ENCODE results near the gene COG5. TPM values are rescaled to one million over a fixed set of nuclear protein-coding genes. Genes with fewer than 3 reads are reported as not detected.

COG5 gene
- total RNA-seq, 1 donor from 2014 or later = 52.0 TPM

DNA sequence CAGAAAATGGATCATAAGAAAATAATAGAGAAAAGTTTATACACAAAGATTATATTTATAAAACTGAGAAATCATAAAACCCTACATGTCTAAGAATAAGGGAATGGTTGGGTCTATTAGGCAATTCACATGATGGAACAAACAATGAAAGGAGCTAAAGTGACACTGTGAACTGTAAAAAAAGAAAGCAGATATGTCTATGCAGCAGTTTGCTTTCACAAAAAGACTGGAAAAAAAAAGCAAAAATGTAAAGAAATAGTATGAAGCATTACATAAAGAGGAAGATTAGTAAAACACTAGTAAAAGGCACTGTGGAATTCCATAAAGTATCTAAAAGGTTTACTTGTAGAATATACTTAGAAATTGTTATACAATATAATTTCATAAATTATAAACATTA lies 299.0 kb downstream of the COG5 start:
- no peak for DNase-seq (ENCODE audit: low spot score in 2 of 2, unreplicated experiment in 2 of 2)
- no peaks in the 10 kb centered on the region for H3K27me3 Mint-ChIP-seq (ENCODE audit: low read depth)
- TF ChIP-seq, protein P1, sequence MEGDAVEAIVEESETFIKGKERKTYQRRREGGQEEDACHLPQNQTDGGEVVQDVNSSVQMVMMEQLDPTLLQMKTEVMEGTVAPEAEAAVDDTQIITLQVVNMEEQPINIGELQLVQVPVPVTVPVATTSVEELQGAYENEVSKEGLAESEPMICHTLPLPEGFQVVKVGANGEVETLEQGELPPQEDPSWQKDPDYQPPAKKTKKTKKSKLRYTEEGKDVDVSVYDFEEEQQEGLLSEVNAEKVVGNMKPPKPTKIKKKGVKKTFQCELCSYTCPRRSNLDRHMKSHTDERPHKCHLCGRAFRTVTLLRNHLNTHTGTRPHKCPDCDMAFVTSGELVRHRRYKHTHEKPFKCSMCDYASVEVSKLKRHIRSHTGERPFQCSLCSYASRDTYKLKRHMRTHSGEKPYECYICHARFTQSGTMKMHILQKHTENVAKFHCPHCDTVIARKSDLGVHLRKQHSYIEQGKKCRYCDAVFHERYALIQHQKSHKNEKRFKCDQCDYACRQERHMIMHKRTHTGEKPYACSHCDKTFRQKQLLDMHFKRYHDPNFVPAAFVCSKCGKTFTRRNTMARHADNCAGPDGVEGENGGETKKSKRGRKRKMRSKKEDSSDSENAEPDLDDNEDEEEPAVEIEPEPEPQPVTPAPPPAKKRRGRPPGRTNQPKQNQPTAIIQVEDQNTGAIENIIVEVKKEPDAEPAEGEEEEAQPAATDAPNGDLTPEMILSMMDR (IDR thresholded peaks at IDR 0.05; ENCODE audit: unreplicated experiment) = no peak
- no peaks in the 10 kb centered on the region for H3K36me3 Mint-ChIP-seq
- no peak overlapping the region for H3K4me3 Mint-ChIP-seq
- no peak overlapping the region for H3K27ac Mint-ChIP-seq
- H3K4me1 Mint-ChIP-seq = no peaks in the 10 kb centered on the region
- no peaks in the 10 kb centered on the region for H3K9me3 Mint-ChIP-seq

- Mint-ChIP-seq H3K36me3 (no peaks in the 10 kb centered on the region), H3K27ac (no peak overlapping the region), H3K27me3 (ENCODE audit: low read depth) (no peaks in the 10 kb centered on the region), H3K9me3 (no peaks in the 10 kb centered on the region), H3K4me1 (peaks cover 4% of the 10 kb centered on the region), H3K4me3 (no peak overlapping the region)
- TF ChIP-seq, protein P1 (IDR thresholded peaks at IDR 0.05; ENCODE audit: unreplicated experiment) = no peak
- DNase-seq (ENCODE audit: low spot score in 2 of 2, unreplicated experiment in 2 of 2) = no peak
Measured at GRCh38 chr7:107262857-107263256, 300.9 kb downstream of the COG5 start.

- no peak for DNase-seq (ENCODE audit: low spot score in 2 of 2, unreplicated experiment in 2 of 2)
- H3K27ac Mint-ChIP-seq = no peak overlapping the region
- no peaks in the 10 kb centered on the region for H3K9me3 Mint-ChIP-seq
- H3K4me3 Mint-ChIP-seq = no peak overlapping the region
- TF ChIP-seq, protein P1 (IDR thresholded peaks at IDR 0.05; ENCODE audit: unreplicated experiment) = no peak
- peaks cover 7% of the 10 kb centered on the region for H3K4me1 Mint-ChIP-seq
- no peaks in the 10 kb centered on the region for H3K27me3 Mint-ChIP-seq (ENCODE audit: low read depth)
- H3K36me3 Mint-ChIP-seq = no peaks in the 10 kb centered on the region
Measured at GRCh38 chr7:107258737-107259136, 305.0 kb downstream of the COG5 start.

GRCh38 chr7:107255602-107256001 lies 308.1 kb downstream of the COG5 start:
- Mint-ChIP-seq H3K27me3 (ENCODE audit: low read depth) (no peaks in the 10 kb centered on the region), H3K4me3 (no peak overlapping the region), H3K36me3 (no peaks in the 10 kb centered on the region), H3K9me3 (no peaks in the 10 kb centered on the region), H3K27ac (no peak overlapping the region), H3K4me1 (peaks cover 7% of the 10 kb centered on the region)
- TF ChIP-seq, protein P1 (IDR thresholded peaks at IDR 0.05; ENCODE audit: unreplicated experiment) = no peak
- no peak for DNase-seq (ENCODE audit: low spot score in 2 of 2, unreplicated experiment in 2 of 2)

DNA sequence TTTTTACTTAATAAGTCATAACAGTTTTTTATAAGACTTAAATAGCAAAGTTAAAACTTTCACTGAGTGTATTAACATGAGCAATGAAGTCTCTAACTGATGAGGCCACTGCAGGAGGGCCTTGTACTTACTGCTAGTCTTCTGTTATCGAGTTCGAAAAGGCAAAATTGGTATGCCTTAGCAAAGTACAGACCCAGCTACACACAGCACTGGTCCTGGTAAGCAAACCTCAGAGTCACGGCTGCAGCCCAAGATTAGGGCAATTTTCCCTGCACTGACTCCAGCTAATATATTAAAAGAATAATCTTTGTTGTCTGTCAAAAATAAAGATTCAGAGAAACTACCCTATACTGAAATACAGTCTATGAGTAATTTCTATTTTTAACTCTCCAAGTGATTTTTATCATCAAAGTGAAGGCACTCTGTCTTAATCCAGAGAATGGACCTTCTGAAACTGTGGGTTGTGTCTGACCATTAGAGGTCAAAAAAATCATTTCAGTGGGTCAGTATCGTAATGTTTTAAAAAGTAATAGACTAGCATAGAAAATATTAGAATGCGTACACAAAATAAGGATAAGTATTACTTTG lies 309.2 kb downstream of the COG5 start:
- Mint-ChIP-seq H3K36me3 (peaks cover 4% of the 10 kb centered on the region), H3K4me3 (no peak overlapping the region), H3K27ac (no peak overlapping the region), H3K4me1 (peaks cover 7% of the 10 kb centered on the region), H3K27me3 (ENCODE audit: low read depth) (no peaks in the 10 kb centered on the region), H3K9me3 (peaks cover 3% of the 10 kb centered on the region)
- TF ChIP-seq, protein P1 (IDR thresholded peaks at IDR 0.05; ENCODE audit: unreplicated experiment) = no peak
- no peak for DNase-seq (ENCODE audit: low spot score in 2 of 2, unreplicated experiment in 2 of 2)

DNA sequence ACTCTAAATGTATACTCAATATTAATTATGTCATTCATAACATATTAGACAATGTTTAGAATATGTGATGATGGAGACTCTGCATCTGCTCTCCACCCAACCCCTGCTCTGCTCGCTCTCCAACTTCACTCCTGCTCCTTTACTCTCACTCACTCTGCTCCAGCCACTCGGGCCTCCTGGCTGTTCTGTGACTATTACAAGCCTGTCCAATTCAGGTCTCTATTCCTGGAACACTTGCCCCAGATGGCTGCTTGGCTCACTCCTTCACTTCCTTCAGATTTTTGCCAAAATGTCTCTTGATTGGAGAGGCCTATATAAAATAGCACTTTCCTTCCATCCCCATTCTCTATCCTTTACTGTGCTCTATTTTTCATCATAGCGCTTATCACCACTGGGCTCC lies 310.1 kb downstream of the COG5 start:
- Mint-ChIP-seq H3K4me3 (no peak overlapping the region), H3K9me3 (peaks cover 3% of the 10 kb centered on the region), H3K4me1 (peaks cover 7% of the 10 kb centered on the region), H3K27me3 (ENCODE audit: low read depth) (no peaks in the 10 kb centered on the region), H3K27ac (no peak overlapping the region), H3K36me3 (peaks cover 5% of the 10 kb centered on the region)
- DNase-seq (ENCODE audit: low spot score in 2 of 2, unreplicated experiment in 2 of 2) = no peak
- TF ChIP-seq, protein P1 (IDR thresholded peaks at IDR 0.05; ENCODE audit: unreplicated experiment) = no peak
